Measurements from ENCODE around the gene PRKD1. TPM values are rescaled to one million over a fixed set of nuclear protein-coding genes. Genes with fewer than 3 reads are reported as not detected.

The PRKD1 gene
- total RNA-seq, 1 experiment from 2014 or later = not detected

GRCh38 chr14:29823816-29824215, 103.8 kb downstream of the PRKD1 start:
- no peak for DNase-seq (ENCODE audit: low read depth, low spot score)
- CTCF ChIA-PET = no interaction called here

More at GRCh38 chr14:29823816-29824215, 103.8 kb downstream of the PRKD1 start:
- POLR2A ChIA-PET = no interaction called here
- Histone ChIP-seq H3K27me3 (ENCODE audit: insufficient read depth, low read length) (no peaks in the 10 kb centered on the region), H4K20me1 (ENCODE audit: insufficient read depth) (no peaks in the 10 kb centered on the region), H3K79me2 (ENCODE audit: insufficient read depth, low read length) (no peaks in the 10 kb centered on the region), H3K9me3 (ENCODE audit: control insufficient read depth in 1 of 2, insufficient read depth in 1 of 2, low read depth in 1 of 2, low read length in 2 of 2) (peaks cover 18 to 22% of the 10 kb centered on the region in 2 experiments; a peak in 2 of 4 replicates), H2AFZ (ENCODE audit: low read depth, low read length, poor library complexity, severe bottlenecking) (no peak overlapping the region), H3K4me3 (replicated peaks in 1 of 2; ENCODE audit: low read depth in 1 of 2, low read length in 2 of 2) (no peak overlapping the region), H3K4me1 (ENCODE audit: control insufficient read depth in 1 of 2, insufficient read depth in 2 of 2, low read length in 2 of 2) (no peaks in the 10 kb centered on the region), H3K4me2 (ENCODE audit: low read length) (no peak overlapping the region), H3K9ac (ENCODE audit: low read length) (no peak overlapping the region), H3K36me3 (ENCODE audit: control insufficient read depth in 1 of 2, insufficient read depth in 2 of 2, low read length in 2 of 2) (no peaks in the 10 kb centered on the region), H3K9me2 (ENCODE audit: insufficient read depth) (no peaks in the 10 kb centered on the region), H3K27ac (ENCODE audit: low read depth, low read length) (no peak overlapping the region)
- RAD21 ChIA-PET (ENCODE audit: low non-redundant PET in 1 of 2, low total read pairs in 2 of 2, uncharacterized antibody in 2 of 2, unreplicated experiment in 2 of 2) = no interaction called here
- intact Hi-C loops (cut with micrococcal nuclease) = no loop called here
- no TSS peak for BruUV-seq (replicated peaks)
- ATAC-seq = no peak
- no peak for TF ChIP-seq TCF7L2 (IDR thresholded peaks at IDR 0.05; ENCODE audit: borderline replicate concordance, extremely low read depth, insufficient read depth, insufficient read length)
- TF ChIP-seq ZNF274 (IDR thresholded peaks at IDR 0.05; ENCODE audit: low read depth, low read length) = no peak
- no peak for TF ChIP-seq EZH2phosphoT487 (IDR thresholded peaks at IDR 0.05; ENCODE audit: borderline replicate concordance)
- no peak for TF ChIP-seq CTCF (IDR thresholded peaks at IDR 0.05 in 2 of 3, conservative IDR thresholded peaks at IDR 0.05 in 1 of 3; ENCODE audit: borderline replicate concordance in 1 of 3, insufficient read depth in 1 of 3, low read depth in 2 of 3, low read length in 2 of 3)
- TF ChIP-seq SP1 (IDR thresholded peaks at IDR 0.05; ENCODE audit: low read depth) = no peak
- no peak for TF ChIP-seq SRF (IDR thresholded peaks at IDR 0.05; ENCODE audit: low read depth)
- TF ChIP-seq CEBPB (IDR thresholded peaks at IDR 0.05; ENCODE audit: low read depth) = no peak
- no peak for TF ChIP-seq CBX3 (IDR thresholded peaks at IDR 0.05; ENCODE audit: low read depth)
- no peak for TF ChIP-seq ELF1 (IDR thresholded peaks at IDR 0.05; ENCODE audit: borderline replicate concordance, low read depth)
- TF ChIP-seq REST (IDR thresholded peaks at IDR 0.05; ENCODE audit: low read depth) = no peak
- TF ChIP-seq JUND (IDR thresholded peaks at IDR 0.05) = no peak

Data from HCT116 (cell line).